ENCODE results near the gene OR56A1.

The OR56A1 gene

GRCh38 chr11:5989203-5989602 is 41.4 kb downstream of the OR56A1 start:
- DNase-seq (ENCODE audit: low spot score): no peak

GRCh38 chr11:5986885-5987284 is 43.7 kb downstream of the OR56A1 start, which contains the start of gene OR52L1:
Gene OR52L1 (minus strand): TSS chr11:5986985. CDS start chr11:5986930, 55 bp downstream.
- DNase-seq (ENCODE audit: low spot score): no peak

GRCh38 chr11:5983443-5983842 is 47.1 kb downstream of the OR56A1 start:
- no peak for DNase-seq (ENCODE audit: low spot score)

GRCh38 chr11:5973530-5973929 is 57.0 kb downstream of the OR56A1 start:
- DNase-seq (ENCODE audit: low spot score): no peak
